ENCODE measurements around the gene CEMIP. TPM values are rescaled to one million over a fixed set of nuclear protein-coding genes. Genes with fewer than 3 reads are reported as not detected.

CEMIP gene
- total and polyA plus RNA-seq, 11 donors = 0.04 to 9.6 (median 0.19) TPM

- TF ChIP-seq POLR2A (IDR thresholded peaks at IDR 0.05) (peak; percentile 36 to 94), CTCF (IDR thresholded peaks at IDR 0.05) (no peak)
- DNase-seq (peak; percentile 98 to 99 (median 99)), ATAC-seq (peak; percentile 97 to 99 (median 98))
- intact Hi-C loops (cut with DNase I) = loop anchor here in 5 of 10 donors (2.0 to 10.0 kb wide), 5 partner anchors 115 to 1055 kb away; partner anchors contain the start of genes MEX3B (in 1 of the 5) and STARD5 (in 1 of the 5)
- H3K27me3 ChIP-seq = no peaks in the 10 kb centered on the region
- peaks cover 0 to 4% (median 0%) of the 10 kb centered on the region in 9 donors for H3K36me3 ChIP-seq
- WGBS, 4 donors = 1% methylated on average over 36 to 63 of the region's 63 CpGs
- H3K4me1 ChIP-seq = peaks cover 10 to 67% (median 55%) of the 10 kb centered on the region in 12 donors
- H3K27ac ChIP-seq = peak within 1 kb of the TSS; percentile 80 to 96 (median 92)
- H3K4me3 ChIP-seq = peak within 1 kb of the TSS; percentile 75 to 97 (median 88)
- no peaks in the 10 kb centered on the region for H3K9me3 ChIP-seq
Observed at GRCh38 chr15:80989518-80990478, 210.6 kb downstream of the CEMIP start, which contains the start of gene MESD. TSS of gene MESD (minus strand) at chr15:80989819. CDS start at chr15:80989791, 28 bp downstream.

DNA sequence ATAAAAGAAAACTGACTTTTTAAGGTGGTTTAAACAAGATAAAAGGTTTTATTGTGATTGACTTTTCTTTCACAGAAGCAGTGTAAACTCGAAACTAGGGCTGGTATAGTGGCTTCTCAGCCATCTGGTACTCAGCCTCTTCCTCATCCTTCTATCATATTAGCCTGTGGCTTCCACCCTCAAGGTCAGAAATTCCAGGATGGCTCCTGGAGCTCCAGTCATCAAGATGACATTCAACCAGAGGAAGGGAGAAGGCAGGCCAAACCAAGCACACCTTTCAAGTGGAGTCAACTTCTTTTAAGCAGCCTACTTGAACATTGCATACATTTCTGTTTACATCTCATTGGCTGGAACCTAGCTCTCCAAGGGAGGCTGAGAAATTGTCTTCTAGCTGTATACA, 211.8 kb downstream of the CEMIP start:
- DNase-seq (no peak), ATAC-seq (no peak)
- Histone ChIP-seq H3K4me1 (peaks cover 10 to 56% (median 44%) of the 10 kb centered on the region in 12 donors), H3K27ac (peak overlapping the region; percentile 73 to 96 (median 92)), H3K27me3 (no peaks in the 10 kb centered on the region), H3K36me3 (peaks cover 0 to 2% (median 0%) of the 10 kb centered on the region in 9 donors), H3K4me3 (peak overlapping the region in 1 of 12 donors; percentile 78), H3K9me3 (no peaks in the 10 kb centered on the region)
- TF ChIP-seq POLR2A (IDR thresholded peaks at IDR 0.05) (no peak), CTCF (IDR thresholded peaks at IDR 0.05) (no peak)
- WGBS, 4 donors = 86 to 91% (median 90%) methylated on average over 1 of the region's 1 CpG
- intact Hi-C loops (cut with DNase I) = loop anchor here in 4 of 10 donors (2.0 to 10.0 kb wide), 4 partner anchors 114 to 1054 kb away; partner anchors contain the start of gene MEX3B (in 1 of the 4)

GRCh38 chr15:80991421-80991820, 212.3 kb downstream of the CEMIP start:
- Histone ChIP-seq H3K27ac (peak overlapping the region; percentile 73 to 96 (median 92)), H3K4me3 (no peak overlapping the region), H3K9me3 (peaks cover 0 to 3% (median 0%) of the 10 kb centered on the region in 12 donors), H3K27me3 (no peaks in the 10 kb centered on the region), H3K36me3 (no peaks in the 10 kb centered on the region), H3K4me1 (peaks cover 10 to 51% (median 39%) of the 10 kb centered on the region in 12 donors)
- TF ChIP-seq CTCF (IDR thresholded peaks at IDR 0.05) = peak in 4 of 12 donors; percentile 15 to 36 (median 23)
- no peak for TF ChIP-seq POLR2A (IDR thresholded peaks at IDR 0.05)
- peak; percentile 29 to 62 (median 52) for ATAC-seq
- intact Hi-C loops (cut with DNase I) = loop anchor here in 4 of 10 donors (2.0 to 10.0 kb wide), 4 partner anchors 113 to 1053 kb away; partner anchors contain the start of gene MEX3B (in 1 of the 4)
- 46 to 59% (median 50%) methylated on average over 5 of the region's 5 CpGs for WGBS, 4 donors
- DNase-seq = peak in 4 of 5 donors; percentile 51 to 81 (median 69)
